Esophagus muscularis mucosa (tissue), 4 donors: ENCODE data around the gene TEX38. TPM values are rescaled to one million over a fixed set of nuclear protein-coding genes. Genes with fewer than 3 reads are reported as not detected.
"Not testable (repeated sequence)": the region's sequence is repeated elsewhere in the genome, so short reads cannot be mapped to it uniquely, and the experiment has no call there.

Source experiments
- DNase-seq: peaks from one replicate; pipeline ENCODE4 v3.0.0-alpha.2; 2017; ENCODE audit errors: extremely low spot score
- H3K27ac ChIP-seq, 4 donors: fragments of 200-600 bp; sonication (generic); replicated peaks in 1 of 4; 1 replicate in 3 of 4; 2 replicates in 1 of 4; pipeline ENCODE4 v1.5.1; 2016 to 2019; ENCODE audit warnings: mild to moderate bottlenecking in 1 of 4
- H3K27me3 ChIP-seq, 4 donors: fragments of 200-600 bp; sonication (generic); one replicate each; pipeline versions ENCODE4 v1.5.1 to v1.6.0; 2016 to 2019
- H3K36me3 ChIP-seq, 4 donors: fragments of 200-600 bp; sonication (generic); one replicate each; pipeline ENCODE4 v1.5.1; 2016 to 2019
- H3K4me1 ChIP-seq, 4 donors: fragments of 200-600 bp; sonication (generic); one replicate each; pipeline ENCODE4 v1.5.1; 2016 to 2019
- H3K4me3 ChIP-seq, 4 donors: fragments of 200-600 bp; sonication (generic); 1 replicate in 2 of 4; 2 replicates in 2 of 4; pipeline ENCODE4 v1.5.1; 2016 to 2019; ENCODE audit warnings: mild to moderate bottlenecking in 4 of 4, moderate library complexity in 1 of 4
- H3K9me3 ChIP-seq, 4 donors: fragments of 200-600 bp; sonication (generic); 1 replicate in 3 of 4; 2 replicates in 1 of 4; pipeline ENCODE4 v1.5.1; 2016 to 2019
- EP300 ChIP-seq: sonication (generic); formaldehyde crosslinking; IDR thresholded peaks from one replicate; pipeline ENCODE4 v1.6.1; 2017; ENCODE audit warnings: antibody characterized with exemption
- POLR2A ChIP-seq: fragments of 450-650 bp; IDR thresholded peaks from one replicate; pipeline ENCODE4 v1.6.1; 2017; ENCODE audit warnings: antibody characterized with exemption, moderate library complexity, mild to moderate bottlenecking, low read depth
- POLR2AphosphoS5 ChIP-seq, 2 donors: sonication (generic); formaldehyde crosslinking; IDR thresholded peaks; one replicate each; pipeline ENCODE4 v1.6.1; 2017; ENCODE audit warnings: antibody characterized with exemption in 2 of 2
- WGBS: methylation state at CpG from one replicate; pipeline ENCODE4 v1.1.5; 2018; 5-methylcytosine and 5-hydroxymethylcytosine counted together
- intact Hi-C: fragments of 100-400 bp; cut with DNase I; formaldehyde crosslinking; loops from one replicate; pipeline ENCODE4 v1.15.1; 2023
- total RNA-seq, 4 donors: library from RNA; depleted of rRNA; stranded (reverse); fragments of >200 nt; gene quantifications; one replicate each; pipeline versions ENCODE4 v1.1.0 to v1.2.1, GENCODE V29; 2016
- TF ChIP-seq, protein P1 (sequence below), 3 experiments: fragments of 200-600 bp in 2 of 3; fragments of 450-650 bp in 1 of 3; sonication (generic) in 2 of 3; IDR thresholded peaks; one replicate each; pipeline ENCODE4 v1.5.1; 2017 to 2019; ENCODE audit warnings: antibody characterized with exemption in 3 of 3, mild to moderate bottlenecking in 2 of 3, moderate library complexity in 1 of 3

The TEX38 gene
- total RNA-seq, 4 donors from 2014 or later, result not detected

GRCh38 chr1:46656643-46657042, 15.0 kb upstream of the TEX38 start:
- DNase-seq, result no peak
- Histone ChIP-seq H3K4me3 (no peak overlapping the region), H3K27me3 (no peaks in the 10 kb centered on the region), H3K36me3 (peaks cover 5 to 78% (median 53%) of the 10 kb centered on the region in 4 donors), H3K27ac (peak overlapping the region in 2 of 4 donors; percentile 47 to 50), H3K9me3 (no peaks in the 10 kb centered on the region), H3K4me1 (peaks cover 0 to 30% (median 19%) of the 10 kb centered on the region in 4 donors)
- 13% methylated on average over 2 of the region's 2 CpGs for whole genome bisulfite sequencing
- TF ChIP-seq, protein P1, sequence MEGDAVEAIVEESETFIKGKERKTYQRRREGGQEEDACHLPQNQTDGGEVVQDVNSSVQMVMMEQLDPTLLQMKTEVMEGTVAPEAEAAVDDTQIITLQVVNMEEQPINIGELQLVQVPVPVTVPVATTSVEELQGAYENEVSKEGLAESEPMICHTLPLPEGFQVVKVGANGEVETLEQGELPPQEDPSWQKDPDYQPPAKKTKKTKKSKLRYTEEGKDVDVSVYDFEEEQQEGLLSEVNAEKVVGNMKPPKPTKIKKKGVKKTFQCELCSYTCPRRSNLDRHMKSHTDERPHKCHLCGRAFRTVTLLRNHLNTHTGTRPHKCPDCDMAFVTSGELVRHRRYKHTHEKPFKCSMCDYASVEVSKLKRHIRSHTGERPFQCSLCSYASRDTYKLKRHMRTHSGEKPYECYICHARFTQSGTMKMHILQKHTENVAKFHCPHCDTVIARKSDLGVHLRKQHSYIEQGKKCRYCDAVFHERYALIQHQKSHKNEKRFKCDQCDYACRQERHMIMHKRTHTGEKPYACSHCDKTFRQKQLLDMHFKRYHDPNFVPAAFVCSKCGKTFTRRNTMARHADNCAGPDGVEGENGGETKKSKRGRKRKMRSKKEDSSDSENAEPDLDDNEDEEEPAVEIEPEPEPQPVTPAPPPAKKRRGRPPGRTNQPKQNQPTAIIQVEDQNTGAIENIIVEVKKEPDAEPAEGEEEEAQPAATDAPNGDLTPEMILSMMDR (IDR thresholded peaks at IDR 0.05), result no peak
- TF ChIP-seq EP300 (no peak), POLR2AphosphoS5 (IDR thresholded peaks at IDR 0.05) (no peak), POLR2A (no peak)
- intact Hi-C loops, result no loop called here

DNA sequence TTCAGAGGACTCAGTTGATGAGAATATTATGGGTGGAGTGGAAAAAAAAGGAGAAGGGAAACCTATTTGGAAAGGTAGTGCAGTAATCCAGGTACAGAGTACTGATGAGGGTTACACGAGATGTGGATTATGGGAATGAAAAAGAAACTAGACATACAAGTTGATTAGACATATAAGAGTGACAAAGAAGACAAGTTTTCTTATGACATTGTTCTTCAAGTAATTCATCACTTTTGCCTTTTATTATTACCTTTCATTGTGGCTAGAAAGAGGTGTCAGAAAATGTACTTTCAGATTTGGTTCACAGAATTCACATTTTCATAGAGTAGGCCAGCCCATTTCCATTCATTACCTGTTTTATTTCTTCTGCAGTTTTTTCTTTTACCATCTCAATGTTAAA, 13.9 kb upstream of the TEX38 start:
- no peak overlapping the region for H3K4me3 ChIP-seq
- H3K9me3 ChIP-seq, result no peaks in the 10 kb centered on the region
- no peak for DNase-seq
- intact Hi-C loops, result no loop called here
- no peaks in the 10 kb centered on the region for H3K27me3 ChIP-seq
- WGBS, result 88% methylated on average over 1 of the region's 1 CpG
- H3K36me3 ChIP-seq, result peaks cover 0 to 80% (median 47%) of the 10 kb centered on the region in 4 donors
- H3K4me1 ChIP-seq, result peaks cover 0 to 30% (median 19%) of the 10 kb centered on the region in 4 donors
- H3K27ac ChIP-seq, result peak overlapping the region in 2 of 4 donors; percentile 47 to 50
- TF ChIP-seq POLR2AphosphoS5 (IDR thresholded peaks at IDR 0.05), result no peak
- no peak for TF ChIP-seq POLR2A
- TF ChIP-seq, protein P1 (IDR thresholded peaks at IDR 0.05), result no peak
- TF ChIP-seq EP300, result no peak

GRCh38 chr1:46659307-46659870, 12.3 kb upstream of the TEX38 start:
- H3K9me3 ChIP-seq, result no peaks in the 10 kb centered on the region
- DNase-seq, result no peak
- H3K4me3 ChIP-seq, result no peak overlapping the region
- H3K27ac ChIP-seq, result no peak overlapping the region
- 64% methylated on average over 2 of the region's 2 CpGs for WGBS
- H3K27me3 ChIP-seq, result no peaks in the 10 kb centered on the region
- TF ChIP-seq, protein P1 (IDR thresholded peaks at IDR 0.05), result no peak
- TF ChIP-seq POLR2A (no peak), EP300 (no peak), POLR2AphosphoS5 (IDR thresholded peaks at IDR 0.05) (no peak)
- peaks cover 0 to 17% (median 14%) of the 10 kb centered on the region in 4 donors for H3K4me1 ChIP-seq
- H3K36me3 ChIP-seq, result peaks cover 2 to 83% (median 50%) of the 10 kb centered on the region in 4 donors
- intact Hi-C loops, result no loop called here

DNA sequence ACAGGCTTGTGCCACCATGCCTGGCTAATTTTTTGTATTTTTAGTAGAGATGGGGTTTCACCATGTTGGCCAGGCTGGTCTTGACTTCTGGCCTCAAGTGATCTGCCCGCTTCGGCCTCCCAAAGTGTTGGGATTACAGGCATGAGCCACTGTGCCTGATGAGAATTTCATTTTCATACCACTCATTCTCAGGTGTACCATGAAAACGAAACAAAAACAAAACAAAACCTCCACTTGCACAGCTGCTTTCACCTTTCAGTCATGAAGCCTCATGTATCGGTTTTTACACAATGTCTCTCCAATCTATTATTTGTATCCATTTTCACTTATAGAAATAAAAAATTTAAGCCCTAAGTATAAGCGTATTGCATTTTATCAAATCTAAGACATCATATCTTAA, 11.5 kb upstream of the TEX38 start:
- H3K4me3 ChIP-seq, H3K27ac ChIP-seq, H3K27me3 ChIP-seq, intact Hi-C loops, H3K9me3 ChIP-seq, DNase-seq: not testable (repeated sequence)
- WGBS, result 96% methylated on average over 5 of the region's 5 CpGs
- peaks cover 3 to 84% (median 50%) of the 10 kb centered on the region in 4 donors for H3K36me3 ChIP-seq
- peaks cover 0 to 23% (median 18%) of the 10 kb centered on the region in 4 donors for H3K4me1 ChIP-seq

- DNase-seq, H3K4me3 ChIP-seq, H3K9me3 ChIP-seq, intact Hi-C loops, H3K27ac ChIP-seq, H3K27me3 ChIP-seq: not testable (repeated sequence)
- Histone ChIP-seq H3K36me3 (peaks cover 3 to 62% (median 35%) of the 10 kb centered on the region in 4 donors), H3K4me1 (peaks cover 13 to 36% (median 30%) of the 10 kb centered on the region in 4 donors)
- 92% methylated on average over 4 of the region's 5 CpGs for WGBS
Measured at GRCh38 chr1:46662919-46663318, 8.7 kb upstream of the TEX38 start.

- Histone ChIP-seq H3K36me3 (peaks cover 3 to 37% (median 18%) of the 10 kb centered on the region in 4 donors), H3K27me3 (no peaks in the 10 kb centered on the region), H3K27ac (no peak overlapping the region), H3K4me1 (peaks cover 13 to 44% (median 35%) of the 10 kb centered on the region in 4 donors), H3K9me3 (no peaks in the 10 kb centered on the region), H3K4me3 (no peak overlapping the region)
- intact Hi-C loops, result loop anchor here (5.0 kb wide), 1 partner anchor 49 kb away; the partner anchor contains the start of gene MOB3C
- no peak for DNase-seq
- TF ChIP-seq, protein P1 (IDR thresholded peaks at IDR 0.05), result no peak
- no peak for TF ChIP-seq EP300
- no peak for TF ChIP-seq POLR2A
- no peak for TF ChIP-seq POLR2AphosphoS5 (IDR thresholded peaks at IDR 0.05)
- 74% methylated on average over 2 of the region's 2 CpGs for WGBS
Measured at GRCh38 chr1:46665983-46666382, 5.7 kb upstream of the TEX38 start.
